HepG2 (cell line): ENCODE results near the gene TSPAN11. TPM values are rescaled to one million over a fixed set of nuclear protein-coding genes. Genes with fewer than 3 reads are reported as not detected.

Experiments
- ATAC-seq: fragments of 200-7000 bp; cut with Tn5 transposase; 3 replicates; pipeline ENCODE4 v1.9.1; 2020; ENCODE audit warnings: mild to moderate bottlenecking, moderate library complexity
- BruUV-seq: library from RNA; stranded (reverse); fragments of 400-500 nt; replicated peaks from 2 replicates; lab custom pipeline; 2021; lab: Mats Ljungman, UMichigan
- CTCF ChIA-PET: fragments of 300-600 bp; formaldehyde crosslinking; extraction: SDS; loops from one replicate; lab custom pipeline; 2021; ENCODE audit warnings: low total read pairs, inconsistent platforms, low intra/inter-chr PET ratio; lab: Yijun Ruan, JAX
- POLR2A ChIA-PET: fragments of 350-600 bp; sonication (Branson Sonifier 250); formaldehyde crosslinking; loops from one replicate; lab custom pipeline; 2020; ENCODE audit warnings: antibody characterized with exemption, inconsistent platforms; lab: Yijun Ruan, JAX
- DNase-seq: peaks from one replicate; pipeline ENCODE4 v3.0.0-alpha.2; 2015; ENCODE audit warnings: low spot score
- FAIRE-seq: peaks from 3 replicates; lab custom pipeline; 2011; peaks lifted over from hg19 to GRCh38; lab: Jason Lieb, UNC
- H2AFZ ChIP-seq: one replicate; pipeline ENCODE4 v1.6.1; 2011; ENCODE audit warnings: low read length, inconsistent platforms
- H3K27ac ChIP-seq: fragments of 300-600 bp; 3 replicates; pipeline ENCODE4 v1.8.0; 2011; ENCODE audit warnings: mixed run types, mild to moderate bottlenecking, mixed read lengths, low read length, inconsistent platforms; ENCODE audit not compliant: insufficient read depth; ENCODE audit errors: extremely low read length
- H3K27me3 ChIP-seq, 2 experiments: fragments of 200-600 bp in 1 of 2; 2 replicates in 1 of 2; 3 replicates in 1 of 2; pipeline versions ENCODE4 v1.6.0 to v1.8.0; 2011; ENCODE audit warnings: low read length in 2 of 2, mild to moderate bottlenecking in 2 of 2, moderate library complexity in 2 of 2, inconsistent platforms in 1 of 2; ENCODE audit not compliant: insufficient read depth in 2 of 2, control insufficient read depth in 1 of 2
- H3K36me3 ChIP-seq, 2 experiments: fragments of 200-600 bp in 1 of 2; replicated peaks in 1 of 2; 2 replicates in 1 of 2; 3 replicates in 1 of 2; pipeline versions ENCODE4 v1.5.1 to v1.8.0; 2011; ENCODE audit warnings: low read length in 2 of 2, inconsistent platforms in 1 of 2; ENCODE audit not compliant: insufficient read depth in 2 of 2, control insufficient read depth in 1 of 2
- H3K4me1 ChIP-seq: 2 replicates; pipeline ENCODE4 v1.5.1; 2012; ENCODE audit warnings: low read length, inconsistent platforms; ENCODE audit not compliant: insufficient read depth
- H3K4me2 ChIP-seq: 2 replicates; pipeline ENCODE4 v1.6.0; 2011; ENCODE audit warnings: low read depth, low read length, inconsistent platforms
- H3K4me3 ChIP-seq, 3 experiments: fragments of 200-600 bp in 1 of 3; sonication (generic), shearing (Covaris generic) in 1 of 3; replicated peaks in 1 of 3; 2 replicates each; pipeline ENCODE4 v1.5.1; 2011 to 2016; ENCODE audit warnings: low read length in 3 of 3, inconsistent platforms in 2 of 3, low read depth in 2 of 3, mild to moderate bottlenecking in 2 of 3, control low read depth in 1 of 3, mixed read lengths in 1 of 3; ENCODE audit not compliant: insufficient read depth in 1 of 3
- H3K79me2 ChIP-seq: one replicate; pipeline ENCODE4 v1.6.1; 2011; ENCODE audit warnings: low read length, inconsistent platforms; ENCODE audit not compliant: insufficient read depth
- H3K9ac ChIP-seq: 2 replicates; pipeline ENCODE4 v1.6.0; 2011; ENCODE audit warnings: mild to moderate bottlenecking, low read depth, low read length, inconsistent platforms; ENCODE audit not compliant: insufficient read depth
- H3K9me3 ChIP-seq: 2 replicates; pipeline ENCODE4 v1.5.1; 2012; ENCODE audit warnings: mild to moderate bottlenecking, low read length
- H4K20me1 ChIP-seq: 2 replicates; pipeline ENCODE4 v1.6.0; 2011; ENCODE audit warnings: inconsistent platforms, mild to moderate bottlenecking, low read length, moderate library complexity; ENCODE audit not compliant: insufficient read depth
- ARNT ChIP-seq: fragments of 450-650 bp; IDR thresholded peaks from 2 replicates; pipeline ENCODE4 v1.6.1; 2017
- GZF1 ChIP-seq: sonication (generic); formaldehyde crosslinking; IDR thresholded peaks from 2 replicates; pipeline ENCODE4 v1.5.1; 2020; ENCODE audit warnings: mild to moderate bottlenecking, missing genetic modification reagents
- ONECUT2 ChIP-seq: sonication (generic); formaldehyde crosslinking; IDR thresholded peaks from 2 replicates; pipeline ENCODE4 v1.4.0; 2020; ENCODE audit warnings: missing genetic modification reagents
- POGK ChIP-seq: sonication (generic); formaldehyde crosslinking; conservative IDR thresholded peaks from 2 replicates; pipeline ENCODE4 v1.8.0; 2022; ENCODE audit warnings: mild to moderate bottlenecking, moderate library complexity, missing genetic modification reagents
- RARA ChIP-seq: IDR thresholded peaks from 2 replicates; pipeline ENCODE4 v1.6.1; 2016; ENCODE audit warnings: missing genetic modification reagents, missing compliant biosample characterization
- WGBS: methylation state at CpG from one replicate; pipeline ENCODE4 v1.1.6; 2017; ENCODE audit warnings: low lambda C conversion rate; 5-methylcytosine and 5-hydroxymethylcytosine counted together
- in situ Hi-C: cut with HindIII; loops from 2 replicates; pipeline ENCODE4 v1.10.0; 2017; ENCODE audit warnings: low pct_unique_long_range_greater_than_20kb; ENCODE audit not compliant: extremely low pct_ligation_motif_present
- intact Hi-C: fragments of 100-400 bp; cut with micrococcal nuclease; formaldehyde crosslinking; loops from one replicate; pipeline ENCODE4 v1.10.0; 2022; ENCODE audit not compliant: unreplicated experiment
- polyA plus RNA-seq, 8 experiments: library from polyadenylated mRNA; depleted of rRNA in 3 of 8; stranded (reverse) in 7 of 8; unstranded in 1 of 8; fragments of >200 nt; fragmentation: Illumina TruSeq in 4 of 8; extraction: Trizol in 4 of 8; gene quantifications; 2 replicates each; pipeline versions ENCODE4 v1.2.1 to v1.2.3, GENCODE V29; 2011 to 2016; ENCODE audit warnings: low read depth in 4 of 8, missing spikeins in 1 of 8, mixed read lengths in 1 of 8; ENCODE audit not compliant: insufficient read depth in 1 of 8
- total RNA-seq, 5 experiments: library from RNA; depleted of rRNA; stranded (reverse); fragments of >200 nt; fragmentation: Illumina TruSeq; extraction: Trizol; gene quantifications; 2 replicates each; pipeline ENCODE4 v1.2.3, GENCODE V29; 2016; ENCODE audit warnings: low read depth in 1 of 5
- TF ChIP-seq, protein P1 (sequence below): sonication (generic); formaldehyde crosslinking; IDR thresholded peaks from 2 replicates; pipeline ENCODE4 v1.5.0; 2020; ENCODE audit warnings: mild to moderate bottlenecking, missing genetic modification reagents

Gene TSPAN11
- total and polyA plus RNA-seq, 2 of the 13 experiments (the other 11 are each of a cell fraction or from before 2014, with no cell fraction given) = 0.01 to 0.07 TPM

DNA sequence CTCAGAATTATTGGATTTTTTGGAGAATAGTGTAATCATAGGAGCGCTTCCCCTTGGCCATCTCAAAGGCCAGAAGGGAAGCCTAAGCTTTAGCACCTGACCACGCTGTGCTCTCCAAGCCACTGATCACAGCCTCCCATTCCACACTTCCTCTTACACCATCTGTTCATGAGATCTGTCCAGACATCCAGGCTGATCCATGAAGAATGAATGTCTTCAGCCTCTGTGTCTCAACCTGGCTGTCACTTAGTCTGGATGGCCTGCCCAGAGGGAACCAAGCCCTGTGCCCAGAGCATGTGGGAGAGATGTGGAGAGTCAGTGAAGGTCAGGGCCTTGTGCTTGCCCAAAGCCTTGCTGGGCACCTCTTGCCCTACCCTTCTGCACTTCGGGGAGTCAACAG is 40.5 kb downstream of the TSPAN11 start:
- intact Hi-C loops = no loop called here
- CTCF ChIA-PET = interaction anchor here (1.9 kb wide), 1 partner anchor 116 kb away, joined by 5 read pairs; no protein-coding TSS in a partner anchor
- FAIRE-seq = no peak

More for the DNA sequence above, 40.5 kb downstream of the TSPAN11 start:
- H3K9me3 ChIP-seq = no peaks in the 10 kb centered on the region
- no peak overlapping the region for H3K27ac ChIP-seq
- no peak for ATAC-seq
- no TSS peak for BruUV-seq
- no peaks in the 10 kb centered on the region for H3K36me3 ChIP-seq
- H4K20me1 ChIP-seq = no peaks in the 10 kb centered on the region
- in situ Hi-C loops = no loop called here
- H3K9ac ChIP-seq = no peak overlapping the region
- H3K4me3 ChIP-seq = no peak overlapping the region
- 33% methylated on average over 3 of the region's 3 CpGs for WGBS
- no peak overlapping the region for H2AFZ ChIP-seq
- H3K79me2 ChIP-seq = no peaks in the 10 kb centered on the region
- no peak for DNase-seq
- POLR2A ChIA-PET = no interaction called here
- no peaks in the 10 kb centered on the region for H3K4me1 ChIP-seq
- no peak for TF ChIP-seq GZF1
- TF ChIP-seq POGK (CRISPR knock-in tag) = no peak
- TF ChIP-seq RARA (CRISPR knock-in tag) = no peak
- no peak for TF ChIP-seq ONECUT2 (CRISPR knock-in tag)
- TF ChIP-seq, protein P1, sequence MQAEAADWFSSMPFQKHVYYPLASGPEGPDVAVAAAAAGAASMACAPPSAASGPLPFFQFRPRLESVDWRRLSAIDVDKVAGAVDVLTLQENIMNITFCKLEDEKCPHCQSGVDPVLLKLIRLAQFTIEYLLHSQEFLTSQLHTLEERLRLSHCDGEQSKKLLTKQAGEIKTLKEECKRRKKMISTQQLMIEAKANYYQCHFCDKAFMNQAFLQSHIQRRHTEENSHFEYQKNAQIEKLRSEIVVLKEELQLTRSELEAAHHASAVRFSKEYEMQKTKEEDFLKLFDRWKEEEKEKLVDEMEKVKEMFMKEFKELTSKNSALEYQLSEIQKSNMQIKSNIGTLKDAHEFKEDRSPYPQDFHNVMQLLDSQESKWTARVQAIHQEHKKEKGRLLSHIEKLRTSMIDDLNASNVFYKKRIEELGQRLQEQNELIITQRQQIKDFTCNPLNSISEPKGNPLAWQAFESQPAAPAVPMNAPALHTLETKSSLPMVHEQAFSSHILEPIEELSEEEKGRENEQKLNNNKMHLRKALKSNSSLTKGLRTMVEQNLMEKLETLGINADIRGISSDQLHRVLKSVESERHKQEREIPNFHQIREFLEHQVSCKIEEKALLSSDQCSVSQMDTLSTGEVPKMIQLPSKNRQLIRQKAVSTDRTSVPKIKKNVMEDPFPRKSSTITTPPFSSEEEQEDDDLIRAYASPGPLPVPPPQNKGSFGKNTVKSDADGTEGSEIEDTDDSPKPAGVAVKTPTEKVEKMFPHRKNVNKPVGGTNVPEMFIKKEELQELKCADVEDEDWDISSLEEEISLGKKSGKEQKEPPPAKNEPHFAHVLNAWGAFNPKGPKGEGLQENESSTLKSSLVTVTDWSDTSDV = no peak
- no peak for TF ChIP-seq ARNT
- no peak overlapping the region for H3K4me2 ChIP-seq
- H3K27me3 ChIP-seq = peaks cover 5 to 45% of the 10 kb centered on the region in 2 experiments; a peak in 4 of 5 replicates
